ENCODE data around the gene ERN2.

- TF ChIP-seq RAD21 (IDR thresholded peaks at IDR 0.05; ENCODE audit: low read length) (no peak), CTCF (IDR thresholded peaks at IDR 0.05) (no peak)
These were observed 71.9 kb downstream of the ERN2 start, which contains the start of the genes DCTN5 and PALB2 for GRCh38 chr16:23640931-23641765.
